Endothelial cell of umbilical vein (primary cell): ENCODE results near the gene TXNL4B. TPM values are rescaled to one million over a fixed set of nuclear protein-coding genes. Genes with fewer than 3 reads are reported as not detected.

Experiments
- BruUV-seq: library from RNA; stranded (reverse); fragments of 400-500 nt; replicated peaks from 2 replicates; lab custom pipeline; 2021; lab: Mats Ljungman, UMichigan
- CTCF ChIA-PET: fragments of 300-600, 350-600 bp; sonication (Branson Sonifier 250); formaldehyde crosslinking; loops from one replicate; lab custom pipeline; 2021; ENCODE audit warnings: antibody characterized with exemption, inconsistent platforms; lab: Charles Lee
- POLR2A ChIA-PET: fragments of 300-600, 350-600 bp; sonication (Branson Sonifier 250); formaldehyde crosslinking; loops from one replicate; lab custom pipeline; 2021; ENCODE audit warnings: antibody characterized with exemption, inconsistent platforms; lab: Charles Lee
- DNase-seq: peaks from one replicate; pipeline ENCODE4 v3.0.0-alpha.2; 2011; ENCODE audit warnings: low read depth, low spot score
- FAIRE-seq: peaks from 2 replicates; lab custom pipeline; 2011; peaks lifted over from hg19 to GRCh38; lab: Jason Lieb, UNC
- H2AFZ ChIP-seq: 2 replicates; pipeline ENCODE4 v1.6.0; 2012; ENCODE audit warnings: low read depth, low read length, control low read depth, inconsistent platforms
- H3K27ac ChIP-seq: 2 replicates; pipeline ENCODE4 v1.5.1; 2011; ENCODE audit warnings: low read depth, mild to moderate bottlenecking, control low read depth, low read length, moderate library complexity; ENCODE audit not compliant: insufficient read depth
- H3K27me3 ChIP-seq, 2 experiments: 2 replicates each; pipeline versions ENCODE4 v1.6.0 to v1.6.1; 2011; ENCODE audit warnings: low read length in 2 of 2, mixed read lengths in 1 of 2; ENCODE audit not compliant: control insufficient read depth in 2 of 2, insufficient read depth in 2 of 2
- H3K36me3 ChIP-seq, 2 experiments: 2 replicates in 1 of 2; 3 replicates in 1 of 2; pipeline ENCODE4 v1.5.1; 2011; ENCODE audit warnings: low read length in 2 of 2, mild to moderate bottlenecking in 1 of 2, moderate library complexity in 1 of 2; ENCODE audit not compliant: control insufficient read depth in 2 of 2, insufficient read depth in 2 of 2; ENCODE audit errors: extremely low read depth in 1 of 2
- H3K4me1 ChIP-seq: 3 replicates; pipeline ENCODE4 v1.5.1; 2011; ENCODE audit warnings: mild to moderate bottlenecking, low read length; ENCODE audit not compliant: control insufficient read depth, insufficient read depth; ENCODE audit errors: extremely low read depth
- H3K4me2 ChIP-seq: 2 replicates; pipeline ENCODE4 v1.6.1; 2011; ENCODE audit warnings: low read length, control low read depth, mixed read lengths; ENCODE audit not compliant: insufficient read depth
- H3K4me3 ChIP-seq, 3 experiments: fragments of 200-600 bp in 1 of 3; sonication (generic), shearing (Covaris generic) in 1 of 3; replicated peaks in 1 of 3; 2 replicates each; pipeline ENCODE4 v1.5.1; 2011 to 2016; ENCODE audit warnings: control low read depth in 3 of 3, low read length in 3 of 3, mild to moderate bottlenecking in 2 of 3, inconsistent platforms in 1 of 3, low read depth in 1 of 3, moderate library complexity in 1 of 3; ENCODE audit not compliant: insufficient read depth in 1 of 3
- H3K79me2 ChIP-seq: 2 replicates; pipeline ENCODE4 v1.6.0; 2012; ENCODE audit warnings: low read length, inconsistent platforms; ENCODE audit not compliant: control insufficient read depth, insufficient read depth
- H3K9ac ChIP-seq: replicated peaks from 2 replicates; pipeline ENCODE3; 2011; ENCODE audit warnings: low read length, control low read depth; ENCODE audit not compliant: insufficient read depth; ENCODE audit errors: extremely low read depth
- H3K9me1 ChIP-seq: replicated peaks from 3 replicates; pipeline ENCODE4 v1.6.0; 2011; ENCODE audit warnings: mild to moderate bottlenecking, low read length; ENCODE audit not compliant: control insufficient read depth, insufficient read depth; ENCODE audit errors: extremely low read depth
- H3K9me3 ChIP-seq: replicated peaks from 2 replicates; pipeline ENCODE4 v1.5.1; 2012; ENCODE audit warnings: low read length, inconsistent platforms; ENCODE audit not compliant: control insufficient read depth, insufficient read depth
- H4K20me1 ChIP-seq: replicated peaks from 2 replicates; pipeline ENCODE3; 2011; ENCODE audit warnings: mild to moderate bottlenecking, low read length; ENCODE audit not compliant: control insufficient read depth, insufficient read depth; ENCODE audit errors: extremely low read depth
- CTCF ChIP-seq, 2 donors: IDR thresholded peaks; 1 replicate in 1 of 2; 2 replicates in 1 of 2; pipeline ENCODE4 v1.5.1; 2011; ENCODE audit warnings: low read length in 2 of 2, mild to moderate bottlenecking in 2 of 2, moderate library complexity in 2 of 2, control low read depth in 1 of 2, inconsistent platforms in 1 of 2, low read depth in 1 of 2; ENCODE audit not compliant: insufficient read depth in 1 of 2; ENCODE audit errors: extremely low read depth in 1 of 2
- EZH2 ChIP-seq: IDR thresholded peaks from 2 replicates; pipeline ENCODE4 v1.6.1; 2012; ENCODE audit warnings: borderline replicate concordance, low read depth, mild to moderate bottlenecking, moderate library complexity, low read length, inconsistent platforms; ENCODE audit not compliant: severe bottlenecking
- FOS ChIP-seq: IDR thresholded peaks from 2 replicates; pipeline ENCODE4 v1.6.1; 2011; ENCODE audit warnings: mild to moderate bottlenecking, low read length, moderate library complexity, borderline replicate concordance; ENCODE audit not compliant: insufficient read depth
- GATA2 ChIP-seq: IDR thresholded peaks from 2 replicates; pipeline ENCODE4 v1.7.0; 2011; ENCODE audit warnings: low read depth, mild to moderate bottlenecking, moderate library complexity, mixed read lengths, low read length; ENCODE audit not compliant: insufficient read length, insufficient read depth
- JUN ChIP-seq: IDR thresholded peaks from 2 replicates; pipeline ENCODE4 v1.6.1; 2011; ENCODE audit warnings: borderline replicate concordance, low read depth; ENCODE audit not compliant: insufficient read length, insufficient read depth
- MAX ChIP-seq: IDR thresholded peaks from 2 replicates; pipeline ENCODE4 v1.6.1; 2011; ENCODE audit not compliant: insufficient read depth, insufficient read length
- MYC ChIP-seq: IDR thresholded peaks from one replicate; pipeline ENCODE4 v1.6.1; 2011; ENCODE audit warnings: mild to moderate bottlenecking, low read depth, low read length
- POLR2A ChIP-seq: IDR thresholded peaks from 2 replicates; pipeline ENCODE4 v1.6.1; 2012; ENCODE audit warnings: low read depth, mild to moderate bottlenecking, control low read depth, low read length
- POLR2AphosphoS5 ChIP-seq: IDR thresholded peaks from 2 replicates; pipeline ENCODE4 v1.6.1; 2012; ENCODE audit warnings: low read depth, mild to moderate bottlenecking, control low read depth, low read length, moderate library complexity; ENCODE audit not compliant: insufficient read depth
- dilution Hi-C: fragments of 300-500 bp; cut with MboI; formaldehyde crosslinking; loops from one replicate; pipeline ENCODE4 v1.15.0; 2019; ENCODE audit warnings: low sequenced_read_pairs; ENCODE audit not compliant: extremely low pct_ligation_motif_present
- intact Hi-C: fragments of 100-400 bp; cut with micrococcal nuclease; formaldehyde crosslinking; loops from one replicate; pipeline ENCODE4 v1.10.0; 2022
- polyA plus RNA-seq, 4 experiments: library from polyadenylated mRNA; depleted of rRNA in 3 of 4; stranded (reverse) in 3 of 4; unstranded in 1 of 4; fragments of >200 nt; gene quantifications; 2 replicates each; pipeline versions ENCODE4 v1.2.1 to v1.2.3, GENCODE V29; 2011 to 2012; ENCODE audit warnings: missing spikeins in 1 of 4
- total RNA-seq: library from RNA; stranded (reverse); gene quantifications from 2 replicates; pipeline ENCODE4 v1.2.3, GENCODE V29; 2021

Gene TXNL4B
- total and polyA plus RNA-seq, 2 donors (not counting 3 experiments of a cell fraction or from before 2014, with no cell fraction given) = 10.0 to 12.7 TPM

- dilution Hi-C loops (loop anchor here (25.0 kb wide), 1 partner anchor 331 kb away; no protein-coding TSS in a partner anchor), intact Hi-C loops (no loop called here)
- H3K4me1 ChIP-seq = no peaks in the 10 kb centered on the region
- DNase-seq (no peak), FAIRE-seq (no peak)
- POLR2A ChIA-PET = no interaction called here
- no peak overlapping the region for H3K27ac ChIP-seq
- H3K9ac ChIP-seq = no peak overlapping the region
- H3K4me2 ChIP-seq = no peak overlapping the region
- no TSS peak for BruUV-seq
- H3K9me1 ChIP-seq = no peaks in the 10 kb centered on the region
- no peak overlapping the region for H2AFZ ChIP-seq
- H3K4me3 ChIP-seq = no peak overlapping the region
- H3K79me2 ChIP-seq = no peaks in the 10 kb centered on the region
- TF ChIP-seq CTCF (IDR thresholded peaks at IDR 0.05; ENCODE audit: extremely low read depth in 1 of 2, insufficient read depth in 1 of 2, low read depth in 1 of 2, low read length in 2 of 2) = no peak
- TF ChIP-seq POLR2A = no peak
- no peak for TF ChIP-seq MYC
- TF ChIP-seq JUN = no peak
- no peak for TF ChIP-seq POLR2AphosphoS5
- no peak for TF ChIP-seq MAX
- no peak for TF ChIP-seq EZH2
- TF ChIP-seq FOS = no peak
- no peak for TF ChIP-seq GATA2
- H3K9me3 ChIP-seq = no peaks in the 10 kb centered on the region
- H4K20me1 ChIP-seq = no peaks in the 10 kb centered on the region
- CTCF ChIA-PET = interaction anchor here (1.0 to 1.8 kb wide), 4 partner anchors 13 to 1748 kb away, joined by 3 to 5 read pairs (median 4); no protein-coding TSS in a partner anchor
- H3K36me3 ChIP-seq = no peaks in the 10 kb centered on the region
- H3K27me3 ChIP-seq = peaks cover 0 to 3% of the 10 kb centered on the region in 2 experiments
These were observed 37.6 kb upstream of the TXNL4B start for GRCh38 chr16:72131036-72131435.
